LNCaP clone FGC (cell line): ENCODE measurements around the gene SLC26A1.

ENCODE experiments used
- DNase-seq: peaks from one replicate; pipeline ENCODE4 v3.0.0-alpha.2; 2011; ENCODE audit warnings: low read depth
- H3K4me3 ChIP-seq: 2 replicates; pipeline ENCODE4 v1.5.1; 2011; ENCODE audit warnings: mild to moderate bottlenecking, low read depth, low read length, control low read depth
- TF ChIP-seq, protein P1 (sequence below): IDR thresholded peaks from 2 replicates; pipeline ENCODE4 v1.5.1; 2012; ENCODE audit warnings: mild to moderate bottlenecking; ENCODE audit not compliant: control insufficient read depth, insufficient read depth; ENCODE audit errors: extremely low read depth

SLC26A1 gene

GRCh38 chr4:970046-970745 lies 23.0 kb downstream of the SLC26A1 start:
- TF ChIP-seq, protein P1, sequence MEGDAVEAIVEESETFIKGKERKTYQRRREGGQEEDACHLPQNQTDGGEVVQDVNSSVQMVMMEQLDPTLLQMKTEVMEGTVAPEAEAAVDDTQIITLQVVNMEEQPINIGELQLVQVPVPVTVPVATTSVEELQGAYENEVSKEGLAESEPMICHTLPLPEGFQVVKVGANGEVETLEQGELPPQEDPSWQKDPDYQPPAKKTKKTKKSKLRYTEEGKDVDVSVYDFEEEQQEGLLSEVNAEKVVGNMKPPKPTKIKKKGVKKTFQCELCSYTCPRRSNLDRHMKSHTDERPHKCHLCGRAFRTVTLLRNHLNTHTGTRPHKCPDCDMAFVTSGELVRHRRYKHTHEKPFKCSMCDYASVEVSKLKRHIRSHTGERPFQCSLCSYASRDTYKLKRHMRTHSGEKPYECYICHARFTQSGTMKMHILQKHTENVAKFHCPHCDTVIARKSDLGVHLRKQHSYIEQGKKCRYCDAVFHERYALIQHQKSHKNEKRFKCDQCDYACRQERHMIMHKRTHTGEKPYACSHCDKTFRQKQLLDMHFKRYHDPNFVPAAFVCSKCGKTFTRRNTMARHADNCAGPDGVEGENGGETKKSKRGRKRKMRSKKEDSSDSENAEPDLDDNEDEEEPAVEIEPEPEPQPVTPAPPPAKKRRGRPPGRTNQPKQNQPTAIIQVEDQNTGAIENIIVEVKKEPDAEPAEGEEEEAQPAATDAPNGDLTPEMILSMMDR: no peak
- DNase-seq: no peak

GRCh38 chr4:968621-969394 lies 24.4 kb downstream of the SLC26A1 start:
- DNase-seq: no peak
- no peak overlapping the region for H3K4me3 ChIP-seq
- TF ChIP-seq, protein P1: no peak

More at GRCh38 chr4:970046-970745, 23.0 kb downstream of the SLC26A1 start:
- no peak overlapping the region for H3K4me3 ChIP-seq

DNA sequence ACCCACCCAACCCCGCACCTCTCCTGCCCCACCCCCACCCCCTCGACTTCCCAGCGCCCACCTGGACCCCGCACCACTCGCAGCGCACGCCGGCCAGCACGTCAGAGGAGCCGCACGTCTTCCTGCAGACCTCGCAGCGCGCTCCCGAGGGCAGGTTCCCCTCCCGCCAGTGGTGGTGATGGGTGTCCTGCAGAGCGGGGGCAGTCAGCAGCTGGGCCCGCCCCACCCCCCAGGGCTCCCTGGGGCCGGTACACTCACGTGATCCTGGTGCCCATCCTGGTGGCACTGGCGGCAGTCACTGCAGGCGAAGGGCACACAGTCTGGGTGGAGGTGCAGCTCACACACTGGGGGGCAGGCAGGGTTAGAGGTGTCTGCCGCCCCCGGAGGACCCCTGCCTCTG lies 25.0 kb downstream of the SLC26A1 start:
- DNase-seq: no peak
- H3K4me3 ChIP-seq: no peak overlapping the region
- TF ChIP-seq, protein P1: no peak

GRCh38 chr4:967113-968104 lies 25.8 kb downstream of the SLC26A1 start:
- no peak overlapping the region for H3K4me3 ChIP-seq
- no peak for DNase-seq
- TF ChIP-seq, protein P1: no peak

DNA sequence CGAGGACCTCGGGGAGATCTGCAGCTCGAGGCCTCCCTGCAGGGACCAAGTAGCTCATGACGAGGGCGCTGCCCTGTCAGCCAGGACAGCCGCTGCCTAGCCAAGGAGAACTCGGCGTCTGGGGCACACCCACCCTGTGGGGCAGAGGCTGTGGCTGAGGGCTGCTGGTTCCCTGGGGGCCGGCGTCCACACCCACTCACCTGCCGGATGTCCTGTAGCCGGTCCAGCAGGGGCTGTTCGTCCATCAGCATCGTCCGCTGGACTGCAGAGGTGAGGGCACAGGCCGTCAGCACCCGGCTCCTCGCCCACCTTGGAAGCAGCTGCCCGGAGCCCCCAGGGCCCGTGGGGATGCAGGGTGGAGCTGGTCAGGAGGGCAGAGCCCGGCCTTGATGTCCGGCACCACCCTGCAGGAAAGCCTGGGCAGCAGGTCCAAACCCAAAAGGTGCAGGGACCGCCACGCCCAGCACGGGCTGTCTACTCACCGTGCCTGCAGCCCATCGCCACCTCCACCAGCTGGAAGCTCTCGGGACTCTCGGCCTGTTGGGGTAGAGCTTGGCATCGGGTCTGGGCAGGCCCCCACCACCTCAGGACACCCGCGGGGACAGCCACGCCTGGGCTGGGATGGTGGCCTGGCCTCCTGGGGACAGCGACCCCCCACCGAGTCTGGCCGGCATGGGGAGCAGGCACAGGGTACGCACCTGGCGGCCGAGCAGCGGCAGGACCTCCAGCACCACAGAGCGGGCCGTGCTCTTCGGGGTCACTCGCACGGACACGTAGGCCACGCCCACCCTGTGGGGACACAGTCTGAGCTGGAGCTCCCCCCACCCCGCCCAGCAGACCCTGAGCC lies 26.7 kb downstream of the SLC26A1 start:
- no peak overlapping the region for H3K4me3 ChIP-seq
- DNase-seq: no peak
- TF ChIP-seq, protein P1: no peak

DNA sequence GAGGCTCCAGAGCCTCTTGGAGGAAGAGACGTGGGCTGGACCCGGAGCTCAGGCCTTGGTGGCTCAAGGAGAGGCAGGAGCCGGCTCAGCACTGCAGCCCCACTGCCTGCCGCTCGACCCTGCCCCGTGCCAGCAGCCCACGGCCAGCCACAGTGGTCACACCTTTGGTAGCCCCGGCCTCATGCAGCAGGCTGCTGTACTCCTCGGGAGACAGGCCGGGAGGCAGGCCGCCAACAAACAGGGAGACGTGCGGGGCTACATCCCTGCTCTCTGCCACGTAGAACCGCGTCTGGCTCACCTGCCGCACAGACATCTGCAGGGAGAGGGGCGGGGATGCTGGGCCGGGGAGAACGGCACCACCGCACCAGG lies 27.5 kb downstream of the SLC26A1 start:
- no peak for DNase-seq
- TF ChIP-seq, protein P1: no peak
- no peak overlapping the region for H3K4me3 ChIP-seq
